AG09309 (cell line): ENCODE data around the gene VSIG1.

ENCODE experiments used
- DNase-seq: peaks from one replicate; pipeline ENCODE4 v3.0.0-alpha.2; 2010; ENCODE audit warnings: low read depth
- H3K4me3 ChIP-seq: 2 replicates; pipeline ENCODE4 v1.5.1; 2011; ENCODE audit warnings: mild to moderate bottlenecking, low read depth, low read length, moderate library complexity; ENCODE audit not compliant: control insufficient read depth
- CTCF ChIP-seq: IDR thresholded peaks from 2 replicates; pipeline ENCODE4 v1.5.1; 2011; ENCODE audit warnings: mild to moderate bottlenecking, low read depth, low read length, inconsistent platforms; ENCODE audit not compliant: insufficient read depth, control insufficient read depth; ENCODE audit errors: missing control alignments

The VSIG1 gene

GRCh38 chrX:108097380-108097779 is 52.5 kb downstream of the VSIG1 start:
- no peak for DNase-seq
- TF ChIP-seq CTCF, result no peak
- no peak overlapping the region for H3K4me3 ChIP-seq

DNA sequence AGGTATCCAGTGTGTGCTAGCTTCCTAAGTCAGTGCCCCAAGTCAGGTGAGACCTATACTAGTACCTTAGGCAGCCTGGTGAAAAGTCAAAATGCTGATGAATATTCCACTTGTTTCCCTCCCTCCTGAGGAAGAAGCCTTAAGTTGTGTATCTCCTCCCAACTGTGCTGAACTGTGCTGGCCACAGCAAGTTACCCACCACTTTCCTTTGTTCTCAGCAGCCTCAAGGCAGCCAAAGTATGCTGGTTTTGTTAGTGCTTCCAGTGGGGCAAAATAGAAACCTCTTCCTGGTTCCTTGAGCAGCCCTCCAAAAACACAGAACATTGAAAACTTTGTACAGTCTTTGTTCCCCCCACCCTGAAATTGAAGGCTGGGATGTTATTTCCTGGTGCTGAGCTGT is 60.6 kb downstream of the VSIG1 start:
- no peak for TF ChIP-seq CTCF
- DNase-seq, result no peak
- H3K4me3 ChIP-seq, result no peak overlapping the region

DNA sequence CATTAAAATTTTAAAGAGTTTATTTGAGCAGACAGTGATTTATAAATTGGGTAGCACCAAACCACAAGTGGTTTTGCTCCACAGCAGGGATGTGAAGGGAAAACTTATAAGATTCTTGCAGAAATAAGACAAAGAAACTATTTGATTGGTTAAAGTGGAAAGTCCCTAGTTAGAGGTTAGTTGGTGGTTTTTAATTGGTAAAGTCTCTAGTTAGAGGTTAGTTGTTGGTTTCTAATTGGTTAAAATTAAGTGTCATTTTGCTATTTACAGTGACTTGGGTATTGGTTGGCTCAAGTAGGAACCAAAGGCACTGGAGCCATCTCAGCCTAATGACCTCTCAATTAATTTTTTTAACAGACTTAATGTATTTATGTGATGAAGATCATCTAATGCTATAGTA is 69.7 kb downstream of the VSIG1 start:
- no peak overlapping the region for H3K4me3 ChIP-seq
- no peak for TF ChIP-seq CTCF
- no peak for DNase-seq

DNA sequence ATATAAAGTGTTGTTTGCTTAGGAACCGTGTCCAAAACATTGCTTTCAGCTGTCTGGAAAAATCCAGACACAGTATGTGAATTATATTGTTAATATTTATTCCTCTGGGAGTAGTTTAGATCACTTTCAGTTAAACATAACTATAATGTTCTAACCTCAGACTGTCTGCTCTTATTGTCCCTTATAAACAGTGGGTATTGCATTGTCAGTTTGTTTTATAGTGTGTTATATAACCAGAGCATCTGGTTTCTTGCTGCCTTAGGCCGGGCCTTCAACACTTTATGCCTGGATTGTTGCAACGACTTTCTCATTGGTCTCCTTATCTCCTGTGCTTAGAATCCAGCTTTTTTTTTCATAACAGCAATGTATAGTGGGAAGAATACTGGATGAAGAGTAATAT is 73.1 kb downstream of the VSIG1 start:
- DNase-seq, result no peak
- no peak for TF ChIP-seq CTCF
- H3K4me3 ChIP-seq, result no peak overlapping the region

GRCh38 chrX:108121291-108121690 is 76.4 kb downstream of the VSIG1 start:
- H3K4me3 ChIP-seq, result no peak overlapping the region
- no peak for TF ChIP-seq CTCF
- no peak for DNase-seq

DNA sequence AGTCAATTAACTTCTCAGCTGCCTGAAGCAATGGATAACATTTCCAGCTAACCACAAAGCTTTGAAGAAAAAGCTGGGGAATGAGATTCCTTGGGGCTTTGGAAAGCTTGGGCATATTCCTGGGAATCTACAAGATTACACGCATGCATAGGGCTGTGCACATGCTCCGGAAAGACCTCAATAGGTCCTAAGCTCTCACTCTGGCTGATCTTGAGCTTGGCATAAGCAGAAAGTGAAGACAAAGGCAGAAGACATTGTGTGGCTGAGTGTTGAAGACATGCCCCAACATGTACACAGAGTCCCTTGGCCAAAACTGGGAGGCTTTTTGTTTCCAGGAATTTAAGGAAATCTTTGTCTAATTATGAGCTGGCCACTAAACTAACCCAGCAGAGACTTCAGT is 77.9 kb downstream of the VSIG1 start:
- TF ChIP-seq CTCF, result no peak
- no peak overlapping the region for H3K4me3 ChIP-seq
- peak; percentile 1 for DNase-seq
